GM04504 (cell line): ENCODE measurements around the gene SRSF2.
"Not testable (repeated sequence)": the region's sequence is repeated elsewhere in the genome, so short reads cannot be mapped to it uniquely, and the experiment has no call there.

Experiments used
- DNase-seq: peaks from one replicate; pipeline ENCODE4 v3.0.0-alpha.2; 2012; ENCODE audit warnings: low read depth

Gene SRSF2

GRCh38 chr17:76720941-76721340, 16.2 kb downstream of the SRSF2 start:
- no peak for DNase-seq

- no peak for DNase-seq
Observed at GRCh38 chr17:76720211-76720610, 16.9 kb downstream of the SRSF2 start.

- DNase-seq: no peak
Observed at GRCh38 chr17:76718516-76718915, 18.6 kb downstream of the SRSF2 start.

- peak; percentile 80 for DNase-seq
Observed at GRCh38 chr17:76716839-76717215, 20.3 kb downstream of the SRSF2 start.

GRCh38 chr17:76716146-76716838, 20.8 kb downstream of the SRSF2 start:
- peak; percentile 99 for DNase-seq

- no peak for DNase-seq
Observed at GRCh38 chr17:76715496-76715830, 21.7 kb downstream of the SRSF2 start.

- no peak for DNase-seq
Observed at GRCh38 chr17:76714822-76715495, 22.2 kb downstream of the SRSF2 start.

- no peak for DNase-seq
Observed at GRCh38 chr17:76714336-76714735, 22.8 kb downstream of the SRSF2 start.

GRCh38 chr17:76713765-76714164, 23.4 kb downstream of the SRSF2 start:
- no peak for DNase-seq

- not testable (repeated sequence) for DNase-seq
Observed at GRCh38 chr17:76712321-76712720, 24.8 kb downstream of the SRSF2 start.

- no peak for DNase-seq
Observed at GRCh38 chr17:76710863-76711611, 26.1 kb downstream of the SRSF2 start, which contains the start of gene MXRA7. Gene MXRA7 (minus strand): TSS chr17:76710965. CDS start chr17:76710946, 19 bp downstream.

GRCh38 chr17:76709951-76710862, 26.9 kb downstream of the SRSF2 start:
- not testable (repeated sequence) for DNase-seq

GRCh38 chr17:76709077-76709950, 27.8 kb downstream of the SRSF2 start:
- peak; percentile 95 for DNase-seq

GRCh38 chr17:76707985-76708807, 28.9 kb downstream of the SRSF2 start:
- DNase-seq: no peak

- no peak for DNase-seq
Observed at GRCh38 chr17:76706817-76707216, 30.3 kb downstream of the SRSF2 start.

GRCh38 chr17:76704805-76705204, 32.3 kb downstream of the SRSF2 start:
- no peak for DNase-seq

GRCh38 chr17:76702941-76703637, 34.0 kb downstream of the SRSF2 start:
- no peak for DNase-seq

GRCh38 chr17:76702076-76702475, 35.1 kb downstream of the SRSF2 start:
- DNase-seq: no peak

- DNase-seq: no peak
Observed at GRCh38 chr17:76701471-76701967, 35.6 kb downstream of the SRSF2 start.
